NCI-H2227 (cell line): ENCODE data around the gene AKTIP.

Experiments used
- DNase-seq: peaks from one replicate; lab custom pipeline; 2025; ENCODE audit not compliant: unreplicated experiment; lab: John Stamatoyannopoulos, UW

Gene AKTIP

GRCh38 chr16:53482123-53482522, 20.9 kb downstream of the AKTIP start:
- no peak for DNase-seq

DNA sequence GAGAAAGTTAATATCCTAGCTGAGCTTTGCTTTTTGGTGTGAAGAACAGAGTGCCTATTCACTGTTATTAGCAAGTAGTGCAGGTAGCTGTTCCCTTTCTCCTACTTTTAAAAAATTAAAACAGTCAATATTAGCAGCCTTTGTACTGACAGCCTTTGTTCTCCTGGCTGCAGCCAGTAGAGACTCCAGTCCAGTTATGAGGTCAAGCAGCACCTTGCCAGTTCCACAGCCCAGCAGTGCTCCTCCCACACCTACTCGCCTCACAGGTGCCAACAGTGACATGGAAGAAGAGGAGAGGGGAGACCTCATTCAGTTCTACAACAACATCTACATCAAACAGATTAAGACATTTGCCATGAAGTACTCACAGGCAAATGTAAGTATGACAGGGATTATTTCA, 22.6 kb downstream of the AKTIP start:
- no peak for DNase-seq

DNA sequence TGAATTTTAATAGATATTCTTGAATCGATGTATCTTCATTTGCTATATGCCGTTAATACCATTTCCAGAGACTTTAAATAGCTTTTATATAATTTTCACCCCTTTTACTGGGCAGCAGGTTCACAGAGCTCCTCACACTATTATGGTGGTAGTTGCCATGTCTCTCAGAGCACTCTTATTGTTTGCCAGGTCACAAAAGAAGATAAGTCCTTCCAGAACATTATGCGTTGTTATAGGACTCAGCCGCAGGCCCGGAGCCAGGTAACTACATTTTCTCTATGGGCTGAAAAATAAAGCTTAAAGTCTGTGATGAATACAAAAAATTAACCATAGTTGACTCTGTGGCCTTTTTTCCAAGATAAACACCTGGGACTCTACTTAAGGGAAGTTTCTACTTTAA, 24.0 kb downstream of the AKTIP start:
- no peak for DNase-seq

GRCh38 chr16:53476867-53477266, 26.1 kb downstream of the AKTIP start:
- DNase-seq: no peak

GRCh38 chr16:53465606-53466280, 37.3 kb downstream of the AKTIP start:
- no peak for DNase-seq

DNA sequence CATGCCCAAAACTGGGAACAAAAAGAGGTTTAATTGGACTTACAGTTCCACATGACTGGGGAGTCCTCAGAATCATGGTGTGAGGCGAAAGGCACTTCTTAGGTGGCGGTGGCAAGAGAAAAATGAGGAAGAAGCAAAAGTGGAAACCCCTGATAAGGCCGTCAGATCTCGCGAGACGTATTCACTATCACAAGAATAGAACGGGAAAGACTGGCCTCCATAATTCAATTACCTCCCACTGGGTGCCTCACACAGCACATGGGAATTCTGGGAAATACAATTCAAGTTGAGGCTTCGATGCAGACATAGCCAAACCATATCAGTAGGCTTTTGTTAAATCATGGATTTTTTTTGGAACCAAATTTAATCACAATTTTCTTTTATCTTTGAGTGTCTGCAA, 44.4 kb downstream of the AKTIP start:
- DNase-seq: no peak

GRCh38 chr16:53457670-53458069, 45.3 kb downstream of the AKTIP start:
- no peak for DNase-seq

GRCh38 chr16:53456625-53457024, 46.4 kb downstream of the AKTIP start:
- DNase-seq: no peak

GRCh38 chr16:53453928-53454327, 49.1 kb downstream of the AKTIP start:
- DNase-seq: no peak

- DNase-seq: no peak
Measured at GRCh38 chr16:53449816-53450517, 53.0 kb downstream of the AKTIP start.

DNA sequence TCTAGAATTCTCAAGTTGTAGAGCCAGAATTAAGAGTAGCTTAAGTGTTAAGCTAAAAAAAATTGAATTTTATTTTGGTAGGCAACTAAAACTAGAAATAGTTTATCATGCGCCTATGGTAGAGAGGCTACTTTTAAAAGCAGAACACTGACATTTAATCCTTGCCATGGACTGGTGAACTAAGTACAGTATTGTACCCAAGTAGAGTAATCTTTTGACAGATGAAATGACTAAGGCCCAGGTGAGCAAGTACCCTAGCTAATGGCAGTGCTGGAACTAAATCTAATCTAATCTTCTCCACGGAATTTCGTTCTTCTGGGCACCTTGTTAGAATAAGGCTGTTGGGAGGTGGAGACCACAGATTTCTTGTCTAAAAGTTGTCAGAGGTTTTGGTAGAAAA, 56.9 kb downstream of the AKTIP start:
- DNase-seq: no peak

- DNase-seq: no peak
Measured at GRCh38 chr16:53445534-53445933, 57.5 kb downstream of the AKTIP start.
